NCI-H187 treated with DMSO at 0.1 percent for 48 hours (cell line): Measurements from ENCODE around the gene PLCB4.

Experiments used
- DNase-seq: peaks from one replicate; lab custom pipeline; 2025; lab: John Stamatoyannopoulos, UW

The PLCB4 gene

GRCh38 chr20:9223296-9223695 lies 154.4 kb downstream of the PLCB4 start:
- no peak for DNase-seq

GRCh38 chr20:9225879-9226278 lies 157.0 kb downstream of the PLCB4 start:
- no peak for DNase-seq

GRCh38 chr20:9227896-9228615 lies 159.2 kb downstream of the PLCB4 start:
- no peak for DNase-seq

- no peak for DNase-seq
Observed at GRCh38 chr20:9228774-9229450, 160.0 kb downstream of the PLCB4 start.

GRCh38 chr20:9230406-9230805 lies 161.5 kb downstream of the PLCB4 start:
- no peak for DNase-seq

- no peak for DNase-seq
Observed at GRCh38 chr20:9233804-9234203, 164.9 kb downstream of the PLCB4 start.

- no peak for DNase-seq
Observed at GRCh38 chr20:9235518-9235917, 166.6 kb downstream of the PLCB4 start.

- DNase-seq = no peak
Observed at GRCh38 chr20:9236458-9236857, 167.6 kb downstream of the PLCB4 start.

GRCh38 chr20:9241232-9241692 lies 172.4 kb downstream of the PLCB4 start:
- no peak for DNase-seq

- no peak for DNase-seq
Observed at GRCh38 chr20:9241721-9242427, 173.0 kb downstream of the PLCB4 start.

GRCh38 chr20:9243986-9244385 lies 175.1 kb downstream of the PLCB4 start:
- no peak for DNase-seq

- no peak for DNase-seq
Observed at GRCh38 chr20:9244811-9245210, 175.9 kb downstream of the PLCB4 start.

- no peak for DNase-seq
Observed at GRCh38 chr20:9246731-9247130, 177.8 kb downstream of the PLCB4 start.

- no peak for DNase-seq
Observed at GRCh38 chr20:9250511-9250910, 181.6 kb downstream of the PLCB4 start.

- no peak for DNase-seq
Observed at GRCh38 chr20:9253006-9253539, 184.2 kb downstream of the PLCB4 start.

GRCh38 chr20:9255171-9255570 lies 186.3 kb downstream of the PLCB4 start:
- no peak for DNase-seq

- no peak for DNase-seq
Observed at GRCh38 chr20:9256393-9256792, 187.5 kb downstream of the PLCB4 start.

GRCh38 chr20:9258901-9259300 lies 190.0 kb downstream of the PLCB4 start:
- no peak for DNase-seq

- no peak for DNase-seq
Observed at GRCh38 chr20:9260027-9260426, 191.1 kb downstream of the PLCB4 start.

GRCh38 chr20:9261781-9262180 lies 192.9 kb downstream of the PLCB4 start:
- DNase-seq = no peak

GRCh38 chr20:9262653-9263194 lies 193.8 kb downstream of the PLCB4 start:
- DNase-seq = no peak

- DNase-seq = no peak
Observed at GRCh38 chr20:9269280-9269971, 200.5 kb downstream of the PLCB4 start.
